GM19395 (cell line): ENCODE data around the gene KRT37.

ENCODE experiments used
- ATAC-seq: cut with Tn5 transposase; IDR thresholded peaks from one replicate; pipeline ENCODE4 v1.9.1; 2021; ENCODE audit warnings: mild to moderate bottlenecking, moderate library complexity; ENCODE audit not compliant: unreplicated experiment

KRT37 gene

DNA sequence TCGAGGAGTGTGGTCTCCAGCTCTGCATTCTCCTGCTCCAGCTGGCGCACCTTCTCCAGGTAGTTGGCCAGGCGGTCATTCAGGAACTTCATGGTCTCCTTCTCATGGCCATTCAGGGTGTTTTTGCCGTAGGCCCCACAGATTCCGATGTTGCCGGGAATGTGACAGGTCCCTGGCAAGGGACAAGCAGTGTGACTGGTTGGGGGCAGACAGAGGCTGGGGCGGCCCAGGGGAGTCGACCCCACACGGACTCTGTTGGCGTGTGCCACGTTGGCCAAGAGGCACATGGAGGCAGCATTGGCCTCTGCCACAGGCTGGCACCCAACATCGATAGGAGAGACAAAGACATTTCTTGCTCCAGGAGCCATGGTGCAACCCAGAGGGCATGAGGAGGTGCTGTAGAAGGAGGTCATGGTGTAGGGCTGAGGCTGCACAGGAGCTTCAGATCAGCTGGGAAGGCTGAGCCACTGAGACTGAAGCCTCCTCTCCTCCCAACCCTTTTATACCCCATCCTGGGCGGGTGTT is at the start of gene KRT37:
Gene KRT37 (minus strand): TSS at position 475 of the 525 bp plus-strand sequence. CDS start 62 bp downstream, at position 413.
- no peak for ATAC-seq

DNA sequence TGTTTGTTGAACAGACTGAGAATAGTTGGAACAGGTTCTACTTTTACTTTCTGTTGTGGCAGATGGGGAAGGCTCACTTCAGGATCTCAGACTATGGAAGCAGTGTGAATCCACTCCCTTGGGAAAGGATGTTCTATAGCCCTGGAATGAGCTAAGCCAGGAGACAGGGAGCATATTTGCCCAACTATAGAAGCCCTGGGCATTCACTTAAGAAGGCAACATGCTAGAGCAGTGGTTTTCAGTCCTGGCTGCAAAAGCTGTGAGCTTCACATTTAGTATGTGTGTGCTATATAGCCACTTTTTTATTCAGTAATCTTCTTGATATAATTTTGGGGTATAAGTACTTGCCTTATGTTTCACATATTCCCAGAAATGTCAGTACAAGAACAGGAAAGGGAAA is 44.0 kb upstream of the KRT37 start:
- ATAC-seq = no peak

DNA sequence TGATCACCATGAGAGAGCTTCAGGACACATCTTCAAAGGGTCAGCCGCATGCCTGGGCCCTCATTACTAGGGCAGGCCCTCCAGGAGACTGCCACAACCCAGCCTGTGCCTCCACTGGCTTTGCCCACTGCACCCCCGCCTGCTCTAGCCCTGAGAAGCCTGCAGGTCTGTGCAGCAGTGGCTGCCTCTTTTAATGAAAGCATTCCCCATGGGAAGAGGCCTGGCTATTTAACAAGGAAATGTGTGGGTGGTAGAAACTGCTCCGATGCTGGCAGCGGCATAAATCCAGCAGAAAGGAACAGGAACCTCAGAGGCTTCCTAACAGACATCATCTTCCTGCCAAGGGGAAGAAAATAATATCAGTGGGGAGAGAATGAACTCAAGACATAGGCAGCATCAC is 43.2 kb upstream of the KRT37 start:
- ATAC-seq = no peak

GRCh38 chr17:41466988-41467387 is 42.6 kb upstream of the KRT37 start, which contains the start of gene KRT32:
Gene KRT32 (minus strand): TSS chr17:41467386. CDS start chr17:41467325, 61 bp downstream.
- no peak for ATAC-seq

DNA sequence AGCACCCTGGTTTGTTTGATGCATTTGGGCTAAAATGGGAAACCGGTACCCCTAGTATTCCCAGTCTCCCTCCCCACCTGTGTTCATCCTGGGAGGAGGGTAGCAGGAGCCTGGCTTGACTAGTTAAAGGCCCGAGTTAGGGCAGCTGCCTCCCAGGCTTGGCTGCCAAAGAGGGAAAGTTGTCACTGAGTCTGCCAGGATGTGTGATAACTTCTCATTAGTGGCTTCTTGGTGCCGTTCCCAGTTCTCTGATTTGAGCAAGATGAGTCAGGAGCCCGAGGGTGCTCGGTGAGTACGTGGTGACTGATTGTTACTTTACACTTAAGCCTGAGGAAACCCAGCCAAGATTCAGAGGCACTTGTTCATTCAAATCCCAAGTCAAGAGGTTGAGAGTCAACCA is 40.3 kb upstream of the KRT37 start:
- no peak for ATAC-seq

DNA sequence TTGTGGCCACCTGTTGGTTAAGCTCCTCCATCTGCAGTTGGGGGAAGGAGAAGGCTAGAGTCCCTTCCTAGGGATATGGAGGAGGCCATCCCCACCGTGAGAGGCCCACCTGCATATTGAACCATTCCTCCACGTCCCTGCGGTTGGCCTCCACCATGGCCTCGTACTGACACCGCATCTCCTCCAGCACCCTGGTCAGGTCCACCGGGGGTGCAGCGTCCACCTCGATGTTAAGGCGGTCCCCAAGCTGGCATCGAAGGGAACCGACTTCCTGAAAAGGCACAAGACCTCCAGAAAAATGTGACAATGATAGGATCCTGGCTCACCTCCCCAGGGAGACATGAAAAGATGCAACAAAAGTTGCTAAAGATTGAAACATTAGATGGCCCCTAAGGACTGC is 39.8 kb upstream of the KRT37 start:
- ATAC-seq = no peak

DNA sequence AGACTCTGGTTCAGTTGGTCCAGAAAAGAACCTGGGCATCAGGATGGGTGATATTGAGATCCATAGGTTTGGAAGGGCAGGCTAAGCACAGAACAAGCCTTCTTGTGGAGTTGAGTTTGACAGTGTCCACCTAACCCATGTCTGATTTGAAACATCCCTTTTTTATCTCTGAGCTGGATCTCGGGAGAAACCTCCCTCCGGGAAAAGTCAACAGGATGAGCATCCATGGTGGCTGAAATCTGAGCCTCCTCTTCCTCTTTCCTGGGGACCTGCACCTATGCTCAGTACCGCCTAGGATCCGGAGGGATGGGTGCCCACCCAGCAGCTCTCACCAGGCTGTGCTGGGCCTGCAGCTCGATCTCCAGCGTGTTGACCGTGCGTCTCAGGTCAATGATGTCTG is 39.4 kb upstream of the KRT37 start:
- ATAC-seq = no peak

DNA sequence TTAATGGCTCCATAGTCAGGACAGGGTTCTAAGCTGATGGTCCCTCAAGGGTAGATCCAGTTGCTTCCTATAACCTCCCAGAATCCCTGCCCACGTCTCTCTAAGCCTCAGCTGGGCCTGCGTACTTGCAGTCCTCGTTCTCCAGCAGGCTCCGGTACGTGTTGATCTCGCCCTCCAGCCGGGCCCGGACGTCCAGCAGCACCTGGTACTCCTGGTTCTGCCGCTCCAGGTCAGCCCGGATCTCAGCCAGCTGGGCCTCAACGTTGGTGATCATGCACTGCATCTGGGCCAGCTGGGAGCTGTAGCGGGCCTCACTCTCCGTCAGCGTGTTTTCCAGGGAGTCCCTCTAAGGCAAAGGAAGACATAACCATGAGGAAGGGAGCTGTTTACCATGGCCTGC is 38.3 kb upstream of the KRT37 start:
- ATAC-seq = no peak

GRCh38 chr17:41457676-41458075 is 33.3 kb upstream of the KRT37 start:
- no peak for ATAC-seq

- no peak for ATAC-seq
These were observed 31.8 kb upstream of the KRT37 start for GRCh38 chr17:41456204-41456603.

- ATAC-seq = no peak
These were observed 30.9 kb upstream of the KRT37 start for GRCh38 chr17:41455236-41455635.

GRCh38 chr17:41453066-41453465 is 28.7 kb upstream of the KRT37 start:
- ATAC-seq = no peak

GRCh38 chr17:41452281-41452680 is 27.9 kb upstream of the KRT37 start:
- no peak for ATAC-seq

- ATAC-seq = no peak
These were observed 26.9 kb upstream of the KRT37 start for GRCh38 chr17:41451154-41451728.

- no peak for ATAC-seq
These were observed 24.6 kb upstream of the KRT37 start for GRCh38 chr17:41449008-41449407.

DNA sequence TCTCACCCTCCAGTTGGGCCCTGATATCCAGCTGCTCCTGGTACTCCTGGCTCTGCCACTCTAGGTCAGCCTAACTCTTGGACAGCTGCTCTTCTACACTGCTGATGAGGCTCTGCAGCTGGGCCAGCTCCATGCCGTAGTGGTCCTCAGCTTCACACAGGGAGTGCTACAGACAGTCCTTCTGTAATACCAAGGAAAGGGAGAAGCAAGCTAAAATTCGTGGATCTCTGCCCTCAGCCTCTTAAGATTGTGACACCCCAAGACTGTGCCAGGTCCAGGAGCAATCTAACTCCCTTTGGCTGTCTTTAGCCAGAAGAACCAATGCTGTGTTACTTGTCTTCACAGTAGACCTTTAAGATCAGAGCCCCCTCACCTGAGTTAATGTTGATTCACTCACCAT is 24.1 kb upstream of the KRT37 start:
- no peak for ATAC-seq

DNA sequence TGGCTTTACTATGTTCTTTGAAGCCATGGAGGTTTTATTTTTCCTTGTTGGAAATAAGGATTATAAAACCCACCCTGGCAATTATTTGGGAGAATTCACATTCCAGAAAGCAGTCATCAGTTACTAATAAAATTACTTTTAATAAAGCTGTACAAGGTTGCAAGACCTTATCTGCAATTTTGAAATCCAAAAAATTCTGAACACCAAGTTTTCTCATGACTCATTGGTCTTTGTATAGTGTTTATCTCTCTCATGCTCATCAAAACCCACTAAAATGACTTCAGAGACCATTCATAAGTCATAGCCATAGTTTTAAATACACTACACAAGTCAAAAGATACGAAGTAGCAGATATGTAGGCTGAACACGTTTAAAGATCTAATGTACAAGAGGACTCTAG is 22.4 kb upstream of the KRT37 start:
- ATAC-seq = no peak

DNA sequence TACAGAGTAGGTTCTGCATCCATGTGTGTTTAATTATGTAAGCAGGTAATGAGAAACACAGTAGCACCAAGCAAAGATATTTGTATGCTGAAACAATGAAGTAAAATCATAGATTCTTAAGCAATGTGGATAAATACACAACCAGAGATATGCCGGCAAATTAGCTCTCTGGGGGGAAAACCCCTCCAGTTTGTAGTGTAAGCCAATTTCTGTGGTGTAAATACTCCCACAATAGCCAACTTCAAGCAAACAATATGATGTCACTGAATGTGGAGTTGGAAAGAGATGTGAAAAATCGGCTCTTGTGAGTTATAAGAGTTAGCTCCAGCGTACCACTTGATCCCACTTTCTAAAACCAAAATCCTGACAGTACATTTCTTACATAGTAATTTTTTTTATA is 20.3 kb upstream of the KRT37 start:
- ATAC-seq = no peak

GRCh38 chr17:41444186-41444585 is 19.8 kb upstream of the KRT37 start:
- no peak for ATAC-seq

DNA sequence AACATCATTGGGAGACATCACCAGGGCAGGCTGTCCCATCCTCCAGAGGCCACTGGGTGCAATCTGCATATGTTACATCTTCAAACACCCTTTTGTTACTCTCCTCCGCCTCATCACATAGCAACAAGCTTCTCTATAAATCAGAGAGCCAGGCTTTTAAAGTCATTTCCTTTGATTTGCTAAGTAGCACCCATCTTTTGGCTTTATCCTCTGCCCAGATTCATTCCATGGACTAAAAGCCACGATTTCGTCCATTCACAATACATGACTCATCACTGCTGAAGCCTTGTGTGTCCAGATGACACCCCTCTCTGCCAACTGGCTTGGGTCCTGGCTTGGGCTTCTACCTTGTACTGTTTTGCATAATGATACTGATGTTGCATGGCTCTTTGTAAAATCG is 18.4 kb upstream of the KRT37 start:
- ATAC-seq = no peak

DNA sequence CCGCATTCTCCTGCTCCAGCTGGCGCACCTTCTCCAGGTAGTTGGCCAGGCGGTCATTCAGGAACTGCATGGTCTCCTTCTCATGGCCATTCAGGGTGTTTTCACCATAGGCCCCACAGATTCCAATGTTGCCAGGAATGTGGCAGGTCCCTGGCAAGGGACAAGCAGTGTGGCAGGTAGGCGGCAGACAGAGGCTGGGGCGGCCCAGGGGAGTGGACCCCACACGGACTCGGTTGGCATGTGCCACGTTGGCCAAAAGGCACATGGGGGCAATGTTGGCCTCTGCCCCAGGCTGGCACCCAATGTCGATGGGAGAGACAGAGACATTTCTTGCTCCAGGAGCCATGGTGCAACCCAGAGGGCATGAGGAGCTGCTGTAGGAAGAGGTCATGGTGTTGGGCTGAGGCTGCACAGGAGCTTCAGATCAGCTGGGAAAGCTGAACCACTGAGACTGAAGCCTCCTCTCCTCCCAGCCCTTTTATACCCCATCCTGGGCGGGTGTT is 16.2 kb upstream of the KRT37 start, which contains the start of gene KRT38:
Gene KRT38 (minus strand): TSS at position 453 of the 503 bp plus-strand sequence. CDS start 62 bp downstream, at position 391.
- ATAC-seq = no peak

DNA sequence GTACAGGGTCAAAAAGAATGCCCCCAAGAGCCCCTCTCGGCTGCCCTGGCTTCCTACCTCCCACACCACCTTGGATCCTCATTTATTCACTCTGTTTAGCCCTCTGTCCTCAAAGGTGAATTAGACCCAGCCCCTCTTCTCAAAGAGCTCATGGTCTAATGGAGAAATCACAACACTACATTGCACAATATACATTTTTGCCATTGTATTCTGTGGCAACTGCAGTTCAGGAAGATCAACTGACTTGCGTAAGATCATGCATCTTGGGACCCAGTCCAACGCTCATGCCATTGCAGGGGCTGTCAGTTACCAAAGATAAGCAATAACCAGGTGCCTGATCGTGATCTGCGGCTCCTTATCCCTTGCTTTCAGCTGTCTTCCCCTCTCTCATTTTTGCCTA is 15.0 kb upstream of the KRT37 start:
- ATAC-seq = no peak

- ATAC-seq = no peak
These were observed 13.4 kb upstream of the KRT37 start for GRCh38 chr17:41437769-41438168.
